ENCODE results near the gene RAD23B. TPM values are rescaled to one million over a fixed set of nuclear protein-coding genes. Genes with fewer than 3 reads are reported as not detected.

The RAD23B gene
- total and polyA plus RNA-seq, 8 donors: 19.5 to 81.2 (median 65.3) TPM

GRCh38 chr9:107361816-107362215 lies 78.7 kb downstream of the RAD23B start:
- no peak for FAIRE-seq
- Histone ChIP-seq H3K27me3 (no peaks in the 10 kb centered on the region), H3K36me3 (no peaks in the 10 kb centered on the region), H3K4me3 (no peak overlapping the region), H3K9me3 (no peaks in the 10 kb centered on the region), H3K27ac (peak overlapping the region in 1 of 4 donors; percentile 53), H3K4me1 (no peaks in the 10 kb centered on the region)
- DNase-seq: peak in 1 of 6 donors; percentile 51
- peak in 3 of 4 donors; percentile 52 to 92 (median 78) for ATAC-seq
- no peak for TF ChIP-seq CTCF (IDR thresholded peaks at IDR 0.05)
- intact Hi-C loops (cut with DNase I): no loop called here
- whole genome bisulfite sequencing, 2 donors: 55 to 56% methylated on average over 4 of the region's 4 CpGs

- 78 to 80% methylated on average over 10 of the region's 10 CpGs for WGBS, 2 donors
Observed at GRCh38 chr9:107363516-107364152, 80.6 kb downstream of the RAD23B start.

DNA sequence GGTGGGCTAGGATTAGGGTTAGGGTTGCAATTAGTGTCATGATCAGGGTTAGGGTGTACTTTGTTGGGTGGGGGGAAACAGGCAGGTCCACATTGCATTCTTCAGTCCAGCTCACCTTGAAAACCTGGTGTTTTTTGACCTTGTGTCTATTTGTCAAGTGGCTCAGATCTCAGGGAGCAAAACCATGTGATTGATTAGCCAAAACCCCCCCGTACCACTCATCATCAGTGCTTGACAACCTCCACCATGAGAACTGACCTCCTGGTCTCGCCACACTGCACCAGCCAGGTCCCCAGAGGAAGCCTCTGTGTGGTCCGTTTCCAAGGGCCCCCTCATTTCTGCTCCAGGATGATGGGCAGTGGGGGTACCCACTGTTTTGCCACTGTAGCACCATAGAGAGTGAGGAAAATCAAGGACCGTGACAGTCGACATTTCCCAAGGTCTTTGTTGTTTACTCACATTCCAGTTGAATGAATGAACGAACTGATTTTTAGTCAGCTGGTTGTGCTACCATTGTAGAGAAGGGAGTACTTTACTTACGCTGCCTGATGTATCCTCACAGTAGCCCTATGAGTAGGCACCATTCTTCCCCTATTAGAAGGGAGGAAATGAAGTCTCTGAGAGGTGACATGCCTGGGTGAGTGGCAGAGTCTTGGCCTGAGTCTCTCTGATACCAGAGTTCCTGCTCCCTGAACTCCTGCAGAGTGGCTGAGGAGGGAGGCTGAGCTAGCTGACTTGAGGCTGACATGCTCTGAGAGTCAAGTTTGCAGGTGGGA lies 84.8 kb downstream of the RAD23B start:
- Histone ChIP-seq H3K27me3 (no peaks in the 10 kb centered on the region), H3K27ac (no peak overlapping the region), H3K4me1 (no peaks in the 10 kb centered on the region), H3K4me3 (no peak overlapping the region), H3K9me3 (no peaks in the 10 kb centered on the region), H3K36me3 (no peaks in the 10 kb centered on the region)
- DNase-seq: no peak
- intact Hi-C loops (cut with DNase I): no loop called here
- TF ChIP-seq CTCF (IDR thresholded peaks at IDR 0.05): no peak
- 21 to 33% methylated on average over 7 of the region's 7 CpGs for WGBS, 2 donors
- no peak for FAIRE-seq
- peak in 2 of 4 donors; percentile 29 to 66 for ATAC-seq

More at GRCh38 chr9:107363516-107364152, 80.6 kb downstream of the RAD23B start:
- Histone ChIP-seq H3K27ac (no peak overlapping the region), H3K36me3 (no peaks in the 10 kb centered on the region), H3K4me1 (no peaks in the 10 kb centered on the region), H3K9me3 (no peaks in the 10 kb centered on the region), H3K4me3 (no peak overlapping the region), H3K27me3 (no peaks in the 10 kb centered on the region)
- DNase-seq: no peak
- FAIRE-seq: no peak
- intact Hi-C loops (cut with DNase I): no loop called here
- ATAC-seq: no peak
- TF ChIP-seq CTCF (IDR thresholded peaks at IDR 0.05): no peak

GRCh38 chr9:107368696-107369095 lies 85.6 kb downstream of the RAD23B start:
- Histone ChIP-seq H3K9me3 (no peaks in the 10 kb centered on the region), H3K4me1 (no peaks in the 10 kb centered on the region), H3K27ac (no peak overlapping the region), H3K27me3 (no peaks in the 10 kb centered on the region), H3K36me3 (no peaks in the 10 kb centered on the region), H3K4me3 (no peak overlapping the region)
- no peak for DNase-seq
- 77% methylated on average over 9 of the region's 9 CpGs for WGBS, 2 donors
- no peak for TF ChIP-seq CTCF (IDR thresholded peaks at IDR 0.05)
- ATAC-seq: no peak
- no peak for FAIRE-seq
- intact Hi-C loops (cut with DNase I): no loop called here

DNA sequence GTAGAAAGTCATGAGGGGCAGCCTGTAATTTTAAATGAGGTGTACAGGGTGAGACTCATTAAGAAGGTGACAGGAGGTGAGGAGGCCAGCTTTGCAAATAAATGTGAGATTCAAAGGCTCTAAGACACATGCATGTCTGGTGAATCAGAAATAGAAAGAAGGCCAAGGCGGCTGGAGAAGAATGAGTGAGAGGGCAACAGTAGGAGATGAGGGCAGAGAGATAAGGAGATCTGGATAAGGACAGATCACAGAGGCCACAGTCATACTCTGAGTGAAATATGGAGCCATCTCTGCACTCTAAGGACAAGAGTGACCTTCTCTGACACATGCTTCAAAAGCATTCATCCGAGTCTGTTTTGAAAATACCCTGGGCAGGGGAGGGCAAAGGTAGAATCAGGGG lies 90.7 kb downstream of the RAD23B start:
- H3K9me3 ChIP-seq: no peaks in the 10 kb centered on the region
- WGBS, 2 donors: 43 to 49% methylated on average over 2 of the region's 2 CpGs
- no peak overlapping the region for H3K27ac ChIP-seq
- H3K4me3 ChIP-seq: no peak overlapping the region
- TF ChIP-seq CTCF (IDR thresholded peaks at IDR 0.05): no peak
- no peak for DNase-seq
- no peak for ATAC-seq
- no peak for FAIRE-seq
- H3K27me3 ChIP-seq: no peaks in the 10 kb centered on the region
- intact Hi-C loops (cut with DNase I): no loop called here
- no peaks in the 10 kb centered on the region for H3K4me1 ChIP-seq
- H3K36me3 ChIP-seq: no peaks in the 10 kb centered on the region

All from pancreas (tissue), 10 donors.